HG03060 (cell line): ENCODE measurements around the gene ZNF814.
"Not testable (repeated sequence)": the region's sequence is repeated elsewhere in the genome, so short reads cannot be mapped to it uniquely, and the experiment has no call there.

Experiments used
- ATAC-seq: cut with Tn5 transposase; IDR thresholded peaks from one replicate; pipeline ENCODE4 v1.9.1; 2021; ENCODE audit warnings: low read depth, moderate number of reproducible peaks; ENCODE audit not compliant: unreplicated experiment

ZNF814 gene

GRCh38 chr19:57888560-57889231 is at the start of gene ZNF814:
TSS of gene ZNF814 (minus strand) at chr19:57889037. CDS start at chr19:57888802, 235 bp downstream.
- peak; percentile 78 for ATAC-seq

GRCh38 chr19:57935731-57936130 is 46.9 kb upstream of the ZNF814 start:
- ATAC-seq: no peak

DNA sequence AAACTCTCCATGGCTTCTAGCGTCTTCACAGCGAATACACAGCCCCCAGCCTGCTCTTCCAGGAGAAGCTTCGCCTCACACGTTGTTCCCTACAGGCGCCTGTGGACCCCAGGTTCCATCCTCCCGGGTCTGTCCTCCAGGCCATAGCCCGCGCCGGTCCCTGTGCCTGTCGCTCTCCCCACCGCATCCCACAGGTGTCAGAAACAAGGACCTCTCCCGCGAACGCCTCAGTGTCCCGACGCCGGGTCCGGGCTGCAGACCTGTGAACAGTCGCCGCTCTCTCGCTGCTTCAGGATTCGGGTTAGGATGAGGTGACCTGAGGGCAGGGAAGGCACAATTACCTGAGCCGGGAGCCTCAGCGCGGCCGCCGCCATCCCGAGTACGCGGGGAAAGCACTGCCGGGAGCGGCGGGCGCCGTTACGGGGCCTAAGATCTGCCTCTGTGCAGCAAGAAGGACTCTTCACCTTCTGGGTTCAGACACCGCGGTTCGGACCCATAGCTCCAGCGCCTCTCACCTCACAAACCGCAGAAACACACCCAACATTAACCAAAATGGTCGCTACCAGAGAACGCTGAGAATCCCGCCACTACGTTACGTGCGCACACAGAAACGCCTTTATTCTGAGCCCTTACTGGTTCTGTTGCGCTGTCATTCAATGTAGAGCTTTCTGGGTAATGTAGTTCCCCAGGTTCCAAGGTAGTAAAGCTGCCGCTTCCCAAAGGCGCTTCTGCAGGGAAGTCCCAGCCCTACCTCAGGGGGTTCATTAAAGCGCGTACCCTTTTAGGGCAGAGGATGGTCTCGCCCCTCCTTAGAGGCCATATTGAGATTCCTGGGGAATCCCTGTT is 46.2 kb upstream of the ZNF814 start, which contains the start of gene ZNF418:
ZNF418 (minus strand) TSS at position 583 of the 846 bp plus-strand sequence. CDS start 1,580 bp downstream, outside the sequence.
- ATAC-seq: peak; percentile 60

- ATAC-seq: no peak
Measured at GRCh38 chr19:57927587-57927986, 38.8 kb upstream of the ZNF814 start.

DNA sequence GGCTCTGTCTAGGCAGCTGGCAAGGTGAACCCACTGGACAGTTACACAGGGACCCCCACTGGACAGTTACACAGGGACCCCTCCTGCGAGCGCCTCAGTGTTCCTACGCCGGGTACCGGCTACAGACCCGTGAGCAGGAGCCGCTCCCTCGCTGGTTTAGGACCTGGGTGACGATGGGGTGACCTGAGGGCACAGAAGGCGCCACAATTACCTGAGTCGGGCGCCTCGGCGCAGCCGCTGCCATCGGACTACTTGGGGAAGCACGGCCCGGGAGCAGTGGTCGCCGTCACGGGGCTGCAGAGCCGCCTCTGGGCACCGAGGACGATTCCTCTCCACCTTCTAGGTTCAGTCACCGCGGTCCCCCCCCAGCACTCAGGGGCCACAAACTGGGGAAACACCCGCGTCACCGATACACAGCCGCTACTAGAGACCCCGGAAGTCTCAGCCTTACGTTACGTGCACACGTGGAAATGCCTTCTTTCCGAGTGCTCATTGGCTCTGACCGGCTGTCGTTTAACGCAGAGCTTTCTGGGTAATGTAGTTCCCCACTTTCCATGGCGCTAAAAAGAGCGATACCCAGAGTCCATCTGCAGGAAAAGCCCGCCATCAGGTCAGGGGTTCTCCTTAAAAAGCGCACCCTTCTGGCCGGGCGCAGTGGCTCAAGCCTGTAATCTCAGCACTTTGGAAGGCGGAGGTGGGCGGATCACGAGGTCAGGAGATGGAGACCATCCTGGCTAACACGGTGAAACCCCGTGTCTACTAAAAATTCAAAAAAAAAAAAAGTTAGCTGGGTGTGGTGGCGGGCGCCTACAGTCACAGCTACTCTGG is 27.5 kb upstream of the ZNF814 start, which contains the start of gene ZNF417:
ZNF417 (minus strand) TSS at position 425 of the 828 bp plus-strand sequence; CDS start at position 244, 181 bp downstream.
- ATAC-seq: peak; percentile 93

- ATAC-seq: no peak
Measured at GRCh38 chr19:57914531-57914930, 25.7 kb upstream of the ZNF814 start.

DNA sequence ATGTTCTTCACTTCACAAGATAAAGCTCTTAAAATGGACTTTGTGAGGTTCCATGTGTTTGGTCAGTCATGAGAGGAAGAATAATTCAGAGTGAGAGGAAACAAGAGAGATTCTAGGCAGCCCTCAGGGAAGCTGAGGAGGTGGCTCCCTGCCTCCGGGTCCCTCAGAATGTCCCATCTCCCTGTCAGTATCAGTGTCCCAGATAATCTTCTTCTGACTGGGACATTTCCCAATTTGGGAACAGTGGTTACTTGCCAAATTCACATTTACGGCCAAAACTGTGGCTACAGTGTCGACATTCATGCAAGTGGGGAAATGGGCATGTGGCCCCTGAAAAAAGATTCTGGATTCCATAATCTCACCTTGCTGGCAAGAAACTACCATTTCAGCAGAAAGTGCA is 18.6 kb upstream of the ZNF814 start:
- ATAC-seq: no peak

GRCh38 chr19:57905258-57905657 is 16.4 kb upstream of the ZNF814 start:
- ATAC-seq: no peak

DNA sequence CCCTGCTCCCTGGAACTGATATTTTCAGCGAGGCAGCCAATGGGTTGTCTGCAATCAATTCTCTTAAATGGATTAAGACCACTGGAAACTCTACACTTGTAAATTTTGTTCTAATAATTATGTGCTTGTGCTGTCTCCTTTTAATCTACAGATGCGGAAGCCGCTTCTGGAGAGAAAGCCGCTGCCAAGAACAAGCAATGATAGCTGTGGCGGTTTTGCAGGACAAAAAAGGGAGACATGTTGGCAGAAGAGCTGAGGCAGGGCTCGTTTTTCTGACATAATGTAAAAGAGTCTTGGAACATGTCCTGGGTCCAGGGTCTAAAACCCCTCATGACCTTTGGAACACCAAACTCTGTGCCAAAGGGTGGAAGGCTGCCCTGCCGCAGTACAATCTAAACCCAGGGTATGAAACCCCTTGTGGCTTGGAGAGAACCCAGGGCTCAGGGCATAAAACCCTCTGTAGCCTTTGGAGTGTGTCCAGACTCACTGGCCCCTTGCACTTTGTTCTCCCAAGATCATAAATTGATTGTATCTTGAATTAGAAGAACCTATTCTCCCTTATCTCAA is 14.9 kb upstream of the ZNF814 start:
- no peak for ATAC-seq

DNA sequence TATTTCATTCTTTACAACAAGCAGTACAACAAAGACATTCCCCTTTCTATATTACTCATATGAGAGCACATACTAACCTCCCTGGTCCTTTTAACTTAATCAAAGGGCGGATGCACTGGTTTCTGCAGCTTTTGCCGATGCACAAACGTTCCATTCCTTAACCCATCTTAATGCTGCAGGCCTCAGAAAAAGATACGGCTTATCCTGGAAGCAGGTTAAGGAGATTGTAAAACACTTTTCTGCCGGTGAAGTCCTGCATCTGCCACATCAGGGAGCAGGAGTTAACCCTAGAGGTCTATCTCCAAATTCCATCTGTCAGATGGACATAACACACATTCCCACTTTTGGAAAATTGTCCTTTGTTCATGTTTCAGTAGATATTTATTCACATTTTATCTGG is 11.5 kb upstream of the ZNF814 start:
- ATAC-seq: no peak

GRCh38 chr19:57890706-57891105 is 1.9 kb upstream of the ZNF814 start:
- not testable (repeated sequence) for ATAC-seq

DNA sequence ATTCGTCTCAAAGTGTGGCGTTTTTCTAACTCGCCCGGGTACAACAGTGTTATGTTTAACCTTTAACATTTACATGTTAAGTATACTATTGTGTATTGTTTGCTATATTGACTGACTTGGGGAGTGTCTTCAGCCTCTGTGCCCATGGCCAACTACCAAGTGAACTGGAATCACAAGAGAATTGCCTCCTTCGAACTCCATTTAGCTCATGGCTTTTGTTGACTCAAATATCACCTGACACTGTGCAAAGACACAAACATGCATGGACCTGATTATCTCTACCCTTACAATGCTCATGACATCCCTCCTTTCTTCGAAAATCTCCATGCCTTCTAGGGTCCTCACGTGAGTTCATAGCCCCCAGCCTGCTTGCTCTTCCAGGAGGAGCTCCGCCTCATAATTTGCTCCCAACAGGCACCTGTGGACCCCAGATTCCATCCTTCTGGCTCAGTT is 704 bp downstream of the ZNF814 start:
- ATAC-seq: no peak

DNA sequence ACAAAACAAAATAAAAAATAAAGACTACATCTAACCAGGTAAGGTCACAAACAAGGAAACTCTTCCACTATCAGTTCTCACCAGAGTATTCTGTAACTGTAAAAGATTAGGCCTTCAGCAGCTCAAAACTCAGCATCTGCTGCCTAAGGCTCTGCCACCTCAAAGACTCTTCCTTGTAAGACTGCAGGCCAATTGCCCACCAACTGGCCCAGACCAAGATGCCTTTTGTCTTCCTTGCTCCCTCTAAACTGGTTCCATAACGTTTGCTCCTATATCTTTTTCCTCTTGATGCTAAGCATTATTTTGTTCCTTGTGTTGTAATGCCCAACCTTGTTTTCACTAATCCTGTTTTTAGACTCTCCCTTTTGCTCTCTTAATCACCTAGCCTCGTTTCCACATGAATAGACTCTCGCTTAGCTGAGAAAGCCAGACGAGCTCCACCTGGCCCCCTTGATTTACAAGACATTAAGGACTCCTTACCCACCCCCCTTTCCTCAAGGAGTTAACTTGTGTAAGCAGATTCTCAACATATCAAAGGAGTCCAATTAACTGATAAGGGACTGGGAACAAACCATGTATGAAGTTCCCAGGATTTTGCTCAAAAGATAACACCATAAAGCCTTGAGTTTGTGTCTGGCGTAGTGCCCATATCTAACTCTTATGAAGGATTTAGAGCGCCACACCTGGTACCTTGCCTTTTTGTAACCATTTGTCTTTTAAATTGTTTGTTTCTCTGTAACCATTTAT is 1.5 kb downstream of the ZNF814 start:
- no peak for ATAC-seq

GRCh38 chr19:57886046-57886445 is 2.8 kb downstream of the ZNF814 start:
- ATAC-seq: no peak

DNA sequence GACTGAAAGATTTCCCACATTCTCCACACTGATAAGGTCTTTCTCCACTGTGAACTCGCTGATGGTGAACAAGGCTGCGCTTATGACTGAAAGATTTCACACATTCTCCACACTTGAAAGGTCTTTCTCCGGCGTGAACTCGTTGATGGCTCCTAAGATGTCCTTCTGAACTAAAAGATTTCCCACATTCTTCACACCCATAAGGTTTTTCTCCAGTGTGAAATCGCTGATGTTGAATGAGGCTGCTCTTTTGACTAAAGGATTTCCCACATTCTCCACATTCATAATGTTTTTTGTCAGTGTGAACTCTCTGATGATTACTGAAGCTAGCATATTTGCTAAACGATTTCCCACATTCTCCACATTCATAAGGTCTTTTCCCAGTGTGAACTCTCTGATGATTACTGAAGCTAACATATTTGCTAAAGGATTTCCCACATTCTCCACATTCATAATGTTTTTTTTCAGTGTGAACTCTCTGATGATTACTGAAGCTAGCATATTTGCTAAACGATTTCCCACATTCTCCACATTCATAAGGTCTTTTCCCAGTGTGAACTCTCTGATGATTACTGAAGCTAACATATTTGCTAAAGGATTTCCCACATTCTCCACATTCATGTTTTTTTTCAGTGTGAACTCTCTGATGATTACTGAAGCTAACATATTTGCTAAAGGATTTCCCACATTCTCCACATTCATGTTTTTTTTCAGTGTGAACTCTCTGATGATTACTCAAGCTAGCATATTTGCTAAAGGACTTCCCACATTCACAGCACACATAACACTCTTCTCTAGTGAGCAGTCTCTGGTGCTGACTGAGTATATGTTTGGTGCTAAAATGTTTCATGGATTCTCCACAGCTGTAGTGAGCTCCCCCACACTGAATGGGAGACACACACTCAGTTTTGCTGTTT is 14.7 kb downstream of the ZNF814 start:
- ATAC-seq: not testable (repeated sequence)

DNA sequence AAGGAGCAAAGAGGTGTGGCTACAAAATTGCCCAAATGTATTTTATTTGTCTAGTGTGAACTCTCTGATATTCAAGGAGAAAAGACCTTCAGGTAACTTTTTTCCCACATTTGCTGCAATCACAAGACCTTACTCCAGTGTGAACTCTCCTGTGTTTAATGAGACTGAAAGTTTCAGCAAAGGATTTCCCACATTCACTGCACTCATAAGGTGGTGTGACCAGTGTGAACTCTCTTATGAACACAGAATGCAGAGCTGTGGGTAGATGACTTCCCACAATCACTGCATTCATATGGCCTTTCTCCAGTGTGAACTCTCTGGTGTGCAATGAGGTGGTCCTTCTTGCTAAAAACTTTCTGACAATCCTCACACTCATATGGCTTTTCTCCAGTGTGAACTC is 16.4 kb downstream of the ZNF814 start:
- ATAC-seq: no peak

DNA sequence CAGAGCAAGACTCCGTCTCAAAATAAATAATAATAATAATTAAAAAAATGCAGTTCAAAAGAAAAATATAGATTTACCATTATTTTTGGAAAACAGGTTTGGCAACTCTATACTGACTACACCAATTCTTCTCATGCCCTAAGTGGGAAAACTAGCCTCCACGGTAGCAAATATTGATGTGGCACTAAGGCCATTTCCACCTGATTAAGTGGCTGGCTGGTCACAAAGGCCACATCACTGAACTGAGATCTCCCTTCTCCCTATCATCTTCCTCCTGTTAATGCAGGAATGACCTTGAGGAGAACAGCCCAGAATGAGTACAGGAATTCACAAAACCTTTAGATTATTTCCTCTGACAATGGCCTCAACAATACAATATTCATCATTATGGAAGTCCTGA is 18.6 kb downstream of the ZNF814 start:
- no peak for ATAC-seq

DNA sequence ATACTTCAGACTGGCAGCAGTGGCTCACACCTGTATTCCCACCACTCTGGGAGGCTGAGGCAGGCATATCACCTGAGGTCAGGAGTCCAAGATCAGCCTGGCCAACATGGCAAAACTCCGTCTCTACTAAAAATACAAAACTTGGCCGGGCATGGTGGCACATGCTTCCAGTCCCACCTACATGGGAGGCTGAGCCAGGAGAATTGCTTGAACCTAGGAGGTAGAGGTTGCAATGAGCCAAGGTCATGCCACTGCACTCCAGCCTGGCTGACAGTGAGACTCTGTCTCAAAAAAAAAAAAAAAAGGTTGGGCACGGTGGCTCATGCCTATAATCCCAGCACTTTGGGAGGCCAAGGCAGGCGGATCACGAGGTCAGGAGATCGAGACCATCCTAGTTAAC is 19.2 kb downstream of the ZNF814 start:
- not testable (repeated sequence) for ATAC-seq
